Stimulated activated CD4-positive, alpha-beta T cell treated with anti-CD3 and anti-CD28 coated beads, Interleukin-1b, Interleukin-23, amount 100 ng/mL, for 24 hours (primary cell): ENCODE results near the gene METTL25B.

Source experiments
- DNase-seq, 4 experiments: peaks; one replicate each; pipeline ENCODE4 v3.0.0-alpha.2; 2020; ENCODE audit warnings: low read depth in 4 of 4, low spot score in 1 of 4

The METTL25B gene

DNA sequence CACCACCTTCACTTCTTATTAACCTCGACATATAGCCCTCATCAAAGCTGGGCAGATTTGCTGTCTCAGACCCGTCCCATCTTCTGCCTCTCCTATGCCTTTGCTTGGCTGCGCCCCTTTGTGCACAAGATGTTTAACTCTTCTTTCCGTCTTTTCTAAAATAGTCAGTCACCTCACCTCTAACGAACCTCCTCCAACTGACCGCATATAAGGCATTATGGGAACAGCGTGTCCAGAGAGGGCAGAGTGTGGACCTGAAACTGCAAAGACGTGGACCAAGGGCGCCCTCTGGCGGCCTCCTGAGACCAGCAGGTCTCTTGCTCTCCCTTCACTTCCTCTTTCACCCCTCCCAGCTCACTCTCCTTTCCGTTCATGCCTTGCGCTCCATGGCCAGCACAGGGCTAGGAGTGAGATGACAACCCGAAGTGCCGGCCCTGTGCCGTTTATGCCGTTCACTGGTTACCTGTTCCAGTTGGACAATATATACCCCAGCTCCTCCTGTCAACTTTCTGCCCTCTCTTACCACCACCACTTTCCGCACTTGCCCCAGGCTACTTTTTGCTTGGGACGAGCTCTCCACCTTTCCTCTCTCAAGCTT, 2.5 kb upstream of the METTL25B start:
- peak; percentile 59 to 66 (median 64) for DNase-seq

DNA sequence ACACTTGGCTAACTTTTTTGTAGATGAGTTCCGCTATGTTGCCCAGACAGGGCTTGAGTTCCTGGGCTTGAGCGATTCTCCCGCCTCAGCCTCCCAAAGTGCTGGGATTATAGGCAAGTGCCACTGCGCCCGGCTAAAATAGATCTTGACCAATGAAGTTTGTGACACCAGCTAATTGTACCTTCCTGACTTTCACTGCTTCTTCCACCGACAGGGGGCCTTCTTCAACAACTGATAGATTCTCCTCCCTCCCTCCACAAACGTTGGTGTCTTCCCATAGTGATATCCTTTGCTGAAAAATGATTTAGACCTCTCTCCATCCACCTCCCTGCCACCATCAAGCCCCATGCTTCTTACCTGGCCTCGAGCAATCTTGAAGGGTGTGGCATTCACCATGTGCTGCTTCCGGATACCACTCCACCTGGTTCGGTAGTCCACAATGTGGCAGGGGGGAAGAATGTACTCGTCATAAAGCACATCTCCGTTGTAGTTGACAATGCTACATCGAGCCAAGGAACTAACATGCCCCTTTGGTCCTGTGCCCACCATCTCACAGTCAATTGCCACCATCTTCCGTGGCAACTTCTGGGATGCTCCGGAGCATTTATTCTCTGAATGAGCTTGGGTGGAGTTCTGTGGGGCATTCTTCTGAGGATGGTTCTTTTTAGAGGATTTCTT, 1.6 kb upstream of the METTL25B start:
- no peak for DNase-seq

- no peak for DNase-seq
These were observed 777 bp upstream of the METTL25B start for GRCh38 chr1:156727492-156727891.

DNA sequence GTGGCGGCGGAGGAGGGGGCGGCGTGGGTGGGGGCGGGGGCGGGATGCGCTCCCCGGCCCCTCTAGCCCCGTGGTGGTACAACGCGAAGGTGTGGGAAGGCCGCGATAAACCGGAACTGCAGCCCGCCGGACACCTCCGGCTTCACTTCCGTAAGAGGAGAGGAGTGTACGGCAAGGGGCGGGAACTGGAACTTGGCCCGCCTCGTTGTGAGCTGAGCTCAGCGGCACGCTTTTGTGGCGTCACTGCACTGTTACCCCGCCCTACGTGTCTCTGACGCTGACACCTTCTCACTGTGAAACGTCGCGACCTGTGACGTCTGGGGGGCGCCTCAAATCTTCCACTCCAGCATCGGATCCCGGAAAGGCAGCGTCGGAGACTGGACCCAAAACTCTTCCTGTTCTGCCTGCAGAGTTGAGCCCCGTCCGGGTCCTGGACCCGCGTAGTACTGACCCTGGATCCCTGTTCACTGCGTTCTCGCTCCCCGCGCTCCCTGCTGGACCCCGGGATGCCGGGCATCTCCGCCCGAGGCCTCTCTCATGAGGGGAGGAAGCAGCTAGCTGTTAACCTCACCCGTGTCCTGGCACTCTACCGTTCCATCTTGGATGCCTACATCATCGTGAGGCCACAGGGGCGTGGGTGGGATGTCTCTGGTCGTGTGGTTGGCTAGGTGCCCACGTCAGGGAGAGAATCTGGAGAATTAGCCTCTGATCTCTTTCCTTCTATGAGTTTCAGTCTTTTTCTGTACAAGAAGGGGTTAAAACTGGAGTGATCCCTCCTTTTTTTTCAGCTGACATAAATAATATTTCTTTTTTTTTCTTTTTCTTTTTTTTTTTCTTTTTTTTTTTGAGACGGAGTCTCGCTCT, 562 bp downstream of the METTL25B start, which contains the start of gene ISG20L2:
Gene ISG20L2 (minus strand): TSS at position 168 of the 864 bp plus-strand sequence. CDS start 1,114 bp downstream, outside the sequence.
- peak; percentile 75 to 95 (median 90) for DNase-seq

DNA sequence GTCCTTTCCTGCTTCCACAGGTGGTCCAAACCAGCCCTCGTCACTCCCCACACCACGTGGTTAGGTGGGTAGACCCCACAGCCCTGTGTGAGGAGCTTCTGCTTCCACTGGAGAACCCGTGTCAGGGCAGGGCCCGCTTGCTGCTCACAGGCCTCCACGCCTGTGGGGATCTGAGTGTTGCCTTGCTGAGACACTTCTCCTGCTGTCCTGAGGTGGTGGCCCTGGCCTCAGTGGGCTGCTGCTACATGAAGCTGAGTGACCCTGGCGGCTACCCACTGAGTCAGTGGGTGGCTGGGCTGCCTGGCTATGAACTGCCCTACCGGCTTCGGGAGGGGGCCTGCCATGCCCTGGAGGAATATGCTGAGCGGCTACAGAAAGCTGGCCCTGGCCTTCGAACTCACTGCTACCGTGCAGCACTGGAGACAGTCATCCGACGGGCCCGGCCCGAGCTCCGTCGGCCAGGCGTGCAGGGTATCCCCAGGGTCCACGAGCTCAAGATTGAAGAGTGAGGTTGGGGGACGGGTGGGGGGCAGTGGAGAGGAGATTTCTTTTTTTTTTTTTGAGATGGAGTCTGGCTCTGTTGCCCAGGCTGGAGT, 5.8 kb downstream of the METTL25B start:
- no peak for DNase-seq

DNA sequence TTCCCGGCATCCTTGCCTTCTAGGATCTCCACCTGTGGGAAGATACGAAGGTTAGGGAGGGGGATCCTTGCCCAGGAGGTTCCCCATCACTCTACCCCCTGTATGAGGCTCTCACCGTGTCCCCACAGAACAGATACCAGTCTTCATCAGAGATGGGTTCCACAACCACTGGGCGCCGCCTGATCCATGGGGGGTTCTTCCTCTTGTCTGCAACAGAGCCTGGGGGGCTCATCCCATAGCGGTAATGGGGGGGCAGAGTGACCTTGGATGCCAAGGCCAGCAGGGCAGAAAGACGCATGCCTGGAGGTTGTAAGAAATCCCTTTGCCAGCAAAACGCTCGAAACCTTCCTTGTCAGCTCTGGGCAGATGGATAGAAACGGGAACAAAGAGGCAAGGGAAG, 10.1 kb downstream of the METTL25B start:
- DNase-seq, result no peak

DNA sequence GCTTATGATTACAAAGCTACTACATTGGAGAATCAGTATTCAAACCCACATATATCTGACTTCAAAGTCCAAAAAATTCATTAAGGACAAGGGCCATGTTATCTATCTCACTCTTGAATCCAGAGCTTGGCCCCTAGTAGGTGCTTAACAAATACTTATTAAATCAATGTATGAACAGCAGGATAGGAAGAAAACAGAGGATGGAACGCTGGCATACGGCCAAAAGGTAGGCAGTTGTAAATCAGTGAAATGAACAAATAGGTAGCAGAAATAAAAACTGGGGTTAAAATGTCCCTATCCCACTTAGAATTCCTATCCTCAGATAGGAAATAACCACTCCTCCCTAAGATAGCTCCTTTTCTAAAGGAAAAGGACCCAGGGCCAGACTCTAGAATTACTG, 10.6 kb downstream of the METTL25B start:
- DNase-seq, result no peak

- no peak for DNase-seq
These were observed 12.0 kb downstream of the METTL25B start for GRCh38 chr1:156740237-156740740.

GRCh38 chr1:156740741-156741480, 12.6 kb downstream of the METTL25B start, which contains the start of gene MRPL24:
Gene MRPL24, minus strand, starts transcription at chr1:156741088. Its CDS starts 2,384 bp downstream, at chr1:156738704.
- DNase-seq, result peak; percentile 81 to 95 (median 92)

- DNase-seq, result no peak
These were observed 13.3 kb downstream of the METTL25B start for GRCh38 chr1:156741481-156741983.

DNA sequence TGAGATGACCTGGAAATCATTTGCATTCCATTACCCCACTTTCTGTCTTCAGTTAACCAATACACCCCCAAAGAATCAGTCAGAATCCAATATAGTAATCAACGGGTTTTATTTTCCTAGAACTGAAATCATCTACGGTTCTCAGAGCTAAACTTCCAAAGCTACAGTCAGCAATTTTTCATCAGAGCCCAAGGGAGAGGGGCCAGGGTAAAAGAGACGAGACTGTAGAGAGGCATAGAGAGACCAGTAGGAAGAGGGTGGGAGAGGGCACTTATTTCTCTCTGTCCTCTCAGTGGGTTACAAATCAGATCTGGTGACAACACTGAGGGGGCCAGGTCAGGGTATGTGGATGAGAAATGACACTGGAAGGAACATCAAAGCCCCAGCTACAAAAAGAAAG, 13.7 kb downstream of the METTL25B start:
- DNase-seq, result no peak

- DNase-seq, result no peak
These were observed 14.5 kb downstream of the METTL25B start for GRCh38 chr1:156742801-156743200.

GRCh38 chr1:156743367-156744302, 15.4 kb downstream of the METTL25B start:
- DNase-seq, result no peak

GRCh38 chr1:156744344-156744743, 16.1 kb downstream of the METTL25B start:
- DNase-seq, result no peak

DNA sequence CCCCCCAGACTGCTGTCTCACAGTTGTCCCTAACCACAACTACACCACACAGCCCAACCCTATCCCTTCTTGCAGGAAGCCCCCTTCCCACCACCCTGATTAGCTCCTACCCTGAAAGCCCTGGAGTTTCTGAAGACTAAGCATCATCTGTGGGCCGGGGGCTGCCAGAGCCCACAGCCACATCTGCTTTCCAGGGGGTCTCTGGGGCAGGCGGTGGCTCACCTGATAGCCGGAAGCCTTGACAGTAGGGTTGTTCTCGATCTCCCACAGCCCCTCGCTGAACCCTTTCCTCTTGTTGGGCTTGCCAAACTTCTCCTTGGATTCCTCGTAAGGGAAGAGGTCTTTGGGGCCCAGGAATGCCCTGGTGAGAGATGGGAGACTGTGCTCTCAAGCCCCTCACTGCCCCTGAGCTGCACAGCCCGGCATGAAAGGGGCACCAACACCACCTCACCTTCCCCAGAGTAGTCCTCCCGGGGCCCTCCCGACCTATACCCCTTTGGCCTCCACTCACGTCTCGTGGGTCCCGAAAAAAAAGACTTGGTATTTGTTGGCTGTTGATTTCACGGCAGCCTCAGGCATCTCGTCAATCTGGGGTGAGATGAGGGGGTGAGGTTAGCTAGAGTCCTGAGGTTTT, 16.6 kb downstream of the METTL25B start:
- no peak for DNase-seq

DNA sequence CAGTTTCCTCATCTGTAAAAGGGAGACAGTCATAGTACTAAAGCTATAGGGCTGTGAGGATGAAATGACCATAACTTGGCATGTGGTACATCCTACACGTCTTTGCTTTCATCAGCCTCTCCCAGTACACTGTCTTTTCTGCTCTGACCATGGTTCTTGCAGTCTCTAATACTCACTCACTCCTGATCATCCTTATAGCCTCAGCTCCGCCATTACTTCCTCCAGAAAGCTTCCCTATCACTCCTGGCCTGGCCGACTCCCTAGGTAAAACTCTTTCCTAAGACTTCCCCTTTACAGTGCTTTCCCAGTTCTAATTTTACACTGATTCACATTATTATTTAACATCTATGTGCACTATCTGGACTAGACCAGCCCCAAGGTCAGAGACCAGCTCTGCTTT, 17.6 kb downstream of the METTL25B start:
- DNase-seq, result no peak

DNA sequence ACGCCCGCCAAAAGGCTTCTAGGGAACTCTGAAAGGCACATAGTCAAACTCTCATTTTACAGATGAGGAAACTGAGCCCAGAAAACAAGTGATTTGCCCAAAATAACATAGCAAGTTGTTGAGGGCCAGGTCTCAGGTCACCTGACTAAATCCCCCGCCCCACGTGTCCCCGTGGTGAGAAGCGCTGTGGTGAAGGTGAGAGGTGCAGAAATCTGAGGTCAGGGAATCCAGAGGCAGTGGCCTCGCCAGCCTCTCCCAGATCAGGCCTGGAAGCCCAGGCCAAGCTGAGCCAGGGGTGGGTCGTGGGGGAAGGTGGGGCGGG, 18.1 kb downstream of the METTL25B start:
- no peak for DNase-seq

- DNase-seq, result no peak
These were observed 18.7 kb downstream of the METTL25B start for GRCh38 chr1:156746728-156747631.
